H1 (cell line): ENCODE measurements around the gene MAML3. TPM values are rescaled to one million over a fixed set of nuclear protein-coding genes. Genes with fewer than 3 reads are reported as not detected.

ENCODE experiments used
- CTCF ChIA-PET: fragments of 300-600 bp; sonication (Branson Sonifier 250); formaldehyde crosslinking; loops from one replicate; lab custom pipeline; 2021; ENCODE audit not compliant: partially characterized antibody; lab: Charles Lee
- POLR2A ChIA-PET: fragments of 300-600 bp; sonication (Branson Sonifier 250); formaldehyde crosslinking; loops from one replicate; lab custom pipeline; 2021; ENCODE audit warnings: inconsistent platforms; ENCODE audit not compliant: partially characterized antibody; lab: Charles Lee
- DNase-seq, 2 experiments: peaks; one replicate each; pipeline versions ENCODE4 v3.0.0 to v3.0.0-alpha.2; 2010 to 2022; ENCODE audit warnings: low spot score in 2 of 2, low read depth in 1 of 2, mixed read lengths in 1 of 2
- FAIRE-seq: peaks from 2 replicates; lab custom pipeline; 2011; peaks lifted over from hg19 to GRCh38; lab: Jason Lieb, UNC
- H2AFZ ChIP-seq: 2 replicates; pipeline ENCODE4 v1.8.1; 2012; ENCODE audit warnings: low read length, inconsistent platforms
- H2AK5ac ChIP-seq: 2 replicates; pipeline ENCODE4 v1.6.1; 2013; ENCODE audit warnings: low read depth, low read length
- H2BK120ac ChIP-seq: replicated peaks from 2 replicates; pipeline ENCODE3; 2013; ENCODE audit warnings: low read depth, low read length, inconsistent platforms
- H2BK12ac ChIP-seq: 2 replicates; pipeline ENCODE4 v1.6.1; 2013; ENCODE audit warnings: low read depth, low read length
- H2BK15ac ChIP-seq: 2 replicates; pipeline ENCODE4 v1.6.1; 2013; ENCODE audit warnings: low read length
- H2BK20ac ChIP-seq: 2 replicates; pipeline ENCODE4 v1.6.1; 2013; ENCODE audit warnings: low read length
- H2BK5ac ChIP-seq: 2 replicates; pipeline ENCODE4 v1.6.1; 2013; ENCODE audit warnings: low read depth, low read length
- H3K14ac ChIP-seq: 2 replicates; pipeline ENCODE4 v1.6.1; 2013; ENCODE audit warnings: inconsistent platforms; ENCODE audit not compliant: insufficient read length
- H3K18ac ChIP-seq: 2 replicates; pipeline ENCODE4 v1.6.1; 2013; ENCODE audit warnings: low read length; ENCODE audit errors: extremely low read depth
- H3K23ac ChIP-seq: 2 replicates; pipeline ENCODE4 v1.6.1; 2013; ENCODE audit warnings: inconsistent platforms; ENCODE audit not compliant: insufficient read length
- H3K23me2 ChIP-seq: 2 replicates; pipeline ENCODE4 v1.6.1; 2013; ENCODE audit warnings: low read depth, low read length
- H3K27ac ChIP-seq: 2 replicates; pipeline ENCODE4 v1.6.1; 2011; ENCODE audit warnings: low read depth, low read length, inconsistent platforms
- H3K27me3 ChIP-seq, 4 experiments: replicated peaks in 1 of 4; 1 replicate in 1 of 4; 2 replicates in 3 of 4; pipeline versions ENCODE4 v1.6.1 to v1.8.1; 2011 to 2013; ENCODE audit warnings: low read length in 3 of 4, mild to moderate bottlenecking in 3 of 4, inconsistent platforms in 2 of 4, mixed read lengths in 2 of 4, moderate library complexity in 1 of 4; ENCODE audit not compliant: control insufficient read depth in 3 of 4, insufficient read depth in 3 of 4; ENCODE audit errors: extremely low read depth in 1 of 4
- H3K36me3 ChIP-seq, 4 experiments: 2 replicates each; pipeline versions ENCODE4 v1.6.1 to v1.8.1; 2011 to 2013; ENCODE audit warnings: mild to moderate bottlenecking in 4 of 4, low read length in 3 of 4, moderate library complexity in 2 of 4, control low read depth in 1 of 4, inconsistent platforms in 1 of 4; ENCODE audit not compliant: insufficient read depth in 4 of 4, control insufficient read depth in 2 of 4
- H3K4ac ChIP-seq: replicated peaks from 2 replicates; pipeline ENCODE3; 2013; ENCODE audit warnings: low read length, low read depth, mixed read lengths, inconsistent platforms; ENCODE audit not compliant: insufficient read length
- H3K4me1 ChIP-seq, 4 experiments: replicated peaks in 1 of 4; 1 replicate in 1 of 4; 2 replicates in 3 of 4; pipeline versions ENCODE4 v1.6.1 to v1.8.1; 2011 to 2013; ENCODE audit warnings: low read length in 3 of 4, inconsistent platforms in 2 of 4, mixed read lengths in 1 of 4; ENCODE audit not compliant: insufficient read depth in 4 of 4, control insufficient read depth in 3 of 4
- H3K4me2 ChIP-seq, 2 experiments: 2 replicates each; pipeline versions ENCODE4 v1.6.1 to v1.8.1; 2011 to 2013; ENCODE audit warnings: low read depth in 2 of 2, low read length in 2 of 2, control low read depth in 1 of 2, inconsistent platforms in 1 of 2, mild to moderate bottlenecking in 1 of 2; ENCODE audit not compliant: insufficient read depth in 1 of 2
- H3K4me3 ChIP-seq, 4 experiments: fragments of 200-600, 300-600 bp in 1 of 4; sonication (generic), shearing (Covaris generic), sonication (Bioruptor Twin) in 1 of 4; 2 replicates each; pipeline versions ENCODE4 v1.5.1 to v1.8.1; 2011 to 2016; ENCODE audit warnings: low read length in 4 of 4, low read depth in 3 of 4, control low read depth in 2 of 4, inconsistent platforms in 2 of 4, mild to moderate bottlenecking in 2 of 4, mixed read lengths in 1 of 4, moderate library complexity in 1 of 4; ENCODE audit not compliant: insufficient read depth in 2 of 4; ENCODE audit errors: extremely low read depth in 1 of 4
- H3K56ac ChIP-seq: replicated peaks from 2 replicates; pipeline ENCODE3; 2013; ENCODE audit warnings: low read depth, mild to moderate bottlenecking, mixed read lengths, low read length, inconsistent platforms; ENCODE audit not compliant: insufficient read length
- H3K79me1 ChIP-seq: 2 replicates; pipeline ENCODE4 v1.6.1; 2013; ENCODE audit warnings: low read depth, low read length, control low read depth
- H3K79me2 ChIP-seq, 2 experiments: 2 replicates each; pipeline versions ENCODE4 v1.6.1 to v1.8.1; 2012 to 2013; ENCODE audit warnings: low read length in 2 of 2, mild to moderate bottlenecking in 2 of 2, inconsistent platforms in 1 of 2; ENCODE audit not compliant: insufficient read depth in 2 of 2, control insufficient read depth in 1 of 2
- H3K9ac ChIP-seq, 4 experiments: replicated peaks in 1 of 4; 1 replicate in 1 of 4; 2 replicates in 3 of 4; pipeline versions ENCODE4 v1.6.1 to v1.8.1; 2011 to 2013; ENCODE audit warnings: low read depth in 3 of 4, low read length in 3 of 4, control low read depth in 2 of 4, mild to moderate bottlenecking in 2 of 4, moderate library complexity in 2 of 4, inconsistent platforms in 1 of 4; ENCODE audit errors: extremely low read depth in 1 of 4
- H3K9me3 ChIP-seq, 2 experiments: 2 replicates each; pipeline versions ENCODE4 v1.6.1 to v1.8.1; 2012 to 2013; ENCODE audit warnings: mild to moderate bottlenecking in 2 of 2, moderate library complexity in 2 of 2, control low read depth in 1 of 2, inconsistent platforms in 1 of 2, low read depth in 1 of 2, low read length in 1 of 2, mixed read lengths in 1 of 2; ENCODE audit not compliant: insufficient read depth in 2 of 2
- H4K20me1 ChIP-seq, 2 experiments: replicated peaks in 1 of 2; 2 replicates each; pipeline versions ENCODE3 to v1.8.1; 2011 to 2013; ENCODE audit warnings: inconsistent platforms in 2 of 2, low read length in 2 of 2, mild to moderate bottlenecking in 1 of 2; ENCODE audit not compliant: insufficient read depth in 2 of 2, control insufficient read depth in 1 of 2
- H4K5ac ChIP-seq: 2 replicates; pipeline ENCODE4 v1.6.1; 2013; ENCODE audit warnings: low read length, low read depth, mixed read lengths, inconsistent platforms; ENCODE audit not compliant: insufficient read length
- H4K8ac ChIP-seq: 2 replicates; pipeline ENCODE4 v1.8.0; 2013; ENCODE audit warnings: mild to moderate bottlenecking, moderate library complexity, low read length, inconsistent platforms; ENCODE audit not compliant: insufficient read depth; ENCODE audit errors: extremely low read depth
- H4K91ac ChIP-seq: replicated peaks from 2 replicates; pipeline ENCODE3; 2013; ENCODE audit warnings: low read length, mixed read lengths, inconsistent platforms; ENCODE audit not compliant: insufficient read length
- CTBP2 ChIP-seq: IDR thresholded peaks from 2 replicates; pipeline ENCODE4 v1.7.0; 2011; ENCODE audit warnings: borderline replicate concordance, mild to moderate bottlenecking, moderate library complexity, mixed read lengths, low read length; ENCODE audit not compliant: insufficient read depth, insufficient read length
- EZH2 ChIP-seq: fragments of 200-600 bp; sonication (generic); IDR thresholded peaks from 2 replicates; pipeline ENCODE4 v1.7.1; 2012; ENCODE audit warnings: low read depth, mild to moderate bottlenecking, moderate library complexity, low read length, inconsistent platforms; ENCODE audit not compliant: severe bottlenecking
- KDM5A ChIP-seq: fragments of 200-600 bp; IDR thresholded peaks from 2 replicates; pipeline ENCODE4 v1.7.1; 2012; ENCODE audit warnings: mild to moderate bottlenecking, low read length, inconsistent platforms, mixed read lengths
- MAFK ChIP-seq: IDR thresholded peaks from 2 replicates; pipeline ENCODE4 v1.6.1; 2012; ENCODE audit warnings: low read depth, mild to moderate bottlenecking, improper control_type of control experiment, low read length
- NANOG ChIP-seq: IDR thresholded peaks from 2 replicates; pipeline ENCODE4 v1.6.1; 2011; ENCODE audit warnings: low read length, low read depth, mild to moderate bottlenecking, inconsistent platforms; ENCODE audit not compliant: insufficient read depth, poor library complexity, severe bottlenecking
- NRF1 ChIP-seq: IDR thresholded peaks from 2 replicates; pipeline ENCODE4 v1.6.1; 2011; ENCODE audit warnings: mild to moderate bottlenecking, low read depth, low read length, improper control_type of control experiment
- PHF8 ChIP-seq: fragments of 200-600 bp; sonication (generic); conservative IDR thresholded peaks from 2 replicates; pipeline ENCODE4 v1.7.1; 2012; ENCODE audit warnings: low read depth, mild to moderate bottlenecking, inconsistent platforms, low read length, moderate library complexity
- POLR2A ChIP-seq, 2 experiments: IDR thresholded peaks; 1 replicate in 1 of 2; 2 replicates in 1 of 2; pipeline ENCODE4 v1.6.1; 2011; ENCODE audit warnings: low read depth in 2 of 2, low read length in 2 of 2, mild to moderate bottlenecking in 2 of 2; ENCODE audit errors: control extremely low read depth in 1 of 2
- POU5F1 ChIP-seq: IDR thresholded peaks from 2 replicates; pipeline ENCODE4 v1.6.1; 2011; ENCODE audit warnings: low read depth, mild to moderate bottlenecking, low read length, moderate library complexity
- RFX5 ChIP-seq: IDR thresholded peaks from 2 replicates; pipeline ENCODE4 v1.6.1; 2011; ENCODE audit warnings: low read depth, low read length, improper control_type of control experiment, borderline replicate concordance
- RXRA ChIP-seq: IDR thresholded peaks from 2 replicates; pipeline ENCODE4 v1.6.1; 2011; ENCODE audit warnings: low read depth, mild to moderate bottlenecking, low read length, moderate library complexity; ENCODE audit not compliant: insufficient read depth
- SP4 ChIP-seq: IDR thresholded peaks from 2 replicates; pipeline ENCODE4 v1.6.1; 2012; ENCODE audit warnings: low read length, inconsistent platforms
- TCF12 ChIP-seq: IDR thresholded peaks from 2 replicates; pipeline ENCODE4 v1.6.1; 2011; ENCODE audit warnings: low read depth, mild to moderate bottlenecking, low read length
- USF2 ChIP-seq: IDR thresholded peaks from 2 replicates; pipeline ENCODE4 v1.6.1; 2011; ENCODE audit warnings: low read length, improper control_type of control experiment
- WGBS, 2 experiments: shearing (Covaris generic) in 1 of 2; methylation state at CpG; one replicate each; pipeline versions ENCODE4 v1.1.6 to v1.1.7; 2013 to 2015; ENCODE audit warnings: low lambda C conversion rate in 2 of 2, mixed read lengths in 2 of 2, inconsistent platforms in 1 of 2, low coverage in 1 of 2, missing lambda C conversion rate in 1 of 2; ENCODE audit not compliant: insufficient replicate concordance in 2 of 2, insufficient coverage in 1 of 2, insufficient read length in 1 of 2; ENCODE audit errors: extremely low coverage in 1 of 2, missing lambda C conversion rate in 1 of 2; 5-methylcytosine and 5-hydroxymethylcytosine counted together
- polyA plus RNA-seq, 7 experiments: library from polyadenylated mRNA; depleted of rRNA in 3 of 7; stranded (reverse) in 5 of 7; unstranded in 2 of 7; fragments of >200 nt in 5 of 7; fragments of 200-250 nt in 2 of 7; gene quantifications; 1 replicate in 5 of 7; 2 replicates in 1 of 7; 4 replicates in 1 of 7; pipeline versions ENCODE4 v1.2.1 to v1.2.3, GENCODE V29; 2011 to 2013; ENCODE audit warnings: missing spikeins in 2 of 7, mixed read lengths in 2 of 7
- total RNA-seq: library from RNA; stranded (reverse); fragmentation: NEBNext Ultra II Directional; extraction: Animal tissue kit (Norgen Biotek cat#: 25700); gene quantifications from 2 replicates; pipeline ENCODE4 v1.2.1, GENCODE V29; 2021

Gene MAML3
- total and polyA plus RNA-seq, 2 of the 8 experiments (the other 6 are each of a cell fraction or from before 2014, with no cell fraction given) = 2.1 to 5.7 TPM

- CTCF ChIA-PET = no interaction called here
- no peak for FAIRE-seq
- no peak overlapping the region for H3K27ac ChIP-seq
- TF ChIP-seq POLR2A (IDR thresholded peaks at IDR 0.05; ENCODE audit: control extremely low read depth in 1 of 2, low read depth in 2 of 2, low read length in 2 of 2) (no peak), NANOG (no peak), RXRA (no peak), CTBP2 (no peak), TCF12 (no peak), NRF1 (no peak), MAFK (no peak), POU5F1 (no peak), KDM5A (no peak), USF2 (no peak), PHF8 (no peak), RFX5 (no peak), EZH2 (no peak), SP4 (no peak)
Measured at GRCh38 chr4:139905489-139905888, 248.5 kb downstream of the MAML3 start.

More at GRCh38 chr4:139905489-139905888, 248.5 kb downstream of the MAML3 start:
- Histone ChIP-seq H3K23ac (no peak overlapping the region), H3K79me2 (no peaks in the 10 kb centered on the region), H3K18ac (no peak overlapping the region), H3K23me2 (no peaks in the 10 kb centered on the region), H2AFZ (no peak overlapping the region), H3K4ac (no peak overlapping the region), H3K79me1 (no peaks in the 10 kb centered on the region; the same call in 1 of the 2 replicates), H2BK5ac (no peak overlapping the region), H3K9ac (no peak overlapping the region), H4K91ac (no peak overlapping the region), H4K20me1 (no peaks in the 10 kb centered on the region), H4K5ac (no peak overlapping the region), H3K4me1 (peaks cover 3 to 15% (median 6%) of the 10 kb centered on the region in 4 experiments), H3K9me3 (peaks cover 0 to 2% of the 10 kb centered on the region in 2 experiments; a peak in 1 of 4 replicates), H3K36me3 (no peaks in the 10 kb centered on the region), H2BK120ac (no peak overlapping the region), H2BK20ac (no peak overlapping the region), H3K27me3 (peaks cover 0 to 1% (median 0%) of the 10 kb centered on the region in 4 experiments; a peak in 1 of 7 replicates), H3K56ac (no peak overlapping the region), H2BK15ac (no peak overlapping the region), H4K8ac (no peak overlapping the region), H3K4me2 (no peak overlapping the region), H2BK12ac (no peak overlapping the region), H3K14ac (no peak overlapping the region), H3K4me3 (no peak overlapping the region), H2AK5ac (no peak overlapping the region)
- POLR2A ChIA-PET = no interaction called here
- WGBS, 2 experiments = 100% methylated on average over 1 of the region's 1 CpG; no CpG with 5 or more reads in 1 of the 2 experiments
- DNase-seq = no peak
